ENCODE data around the gene UBE2J1. TPM values are rescaled to one million over a fixed set of nuclear protein-coding genes. Genes with fewer than 3 reads are reported as not detected.

Gene UBE2J1
- total RNA-seq, 6 donors from 2014 or later, result 16.5 to 55.5 (median 37.4) TPM

DNA sequence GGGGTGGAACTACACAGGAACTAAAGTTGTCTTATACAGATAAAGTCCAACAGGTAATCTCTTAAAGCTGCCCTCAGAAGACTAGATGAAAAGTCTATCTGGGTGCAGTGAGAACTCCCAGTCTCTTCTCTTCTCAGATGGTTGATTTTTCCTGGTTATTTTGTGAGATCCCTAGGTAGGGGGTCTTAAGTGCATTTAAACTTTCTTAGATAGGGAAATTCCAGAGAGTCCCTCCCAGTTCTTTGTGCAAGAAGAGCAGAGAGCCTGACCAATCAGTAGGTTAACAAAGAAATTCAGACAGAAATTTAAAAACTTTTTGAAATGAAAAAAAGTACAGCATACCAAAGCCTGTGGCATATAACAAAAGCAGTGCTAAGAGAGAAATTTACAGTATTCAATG is 35.5 kb downstream of the UBE2J1 start:
- ATAC-seq (ENCODE audit: low FRiP score in 2 of 2) (no peak), DNase-seq (no peak)
- H3K27me3 ChIP-seq, result no peaks in the 10 kb centered on the region
- no peaks in the 10 kb centered on the region for H3K9me3 ChIP-seq
- no peak for TF ChIP-seq POLR2AphosphoS5 (IDR thresholded peaks at IDR 0.05)
- no peak for TF ChIP-seq EP300 (IDR thresholded peaks at IDR 0.05)
- TF ChIP-seq, protein P1, sequence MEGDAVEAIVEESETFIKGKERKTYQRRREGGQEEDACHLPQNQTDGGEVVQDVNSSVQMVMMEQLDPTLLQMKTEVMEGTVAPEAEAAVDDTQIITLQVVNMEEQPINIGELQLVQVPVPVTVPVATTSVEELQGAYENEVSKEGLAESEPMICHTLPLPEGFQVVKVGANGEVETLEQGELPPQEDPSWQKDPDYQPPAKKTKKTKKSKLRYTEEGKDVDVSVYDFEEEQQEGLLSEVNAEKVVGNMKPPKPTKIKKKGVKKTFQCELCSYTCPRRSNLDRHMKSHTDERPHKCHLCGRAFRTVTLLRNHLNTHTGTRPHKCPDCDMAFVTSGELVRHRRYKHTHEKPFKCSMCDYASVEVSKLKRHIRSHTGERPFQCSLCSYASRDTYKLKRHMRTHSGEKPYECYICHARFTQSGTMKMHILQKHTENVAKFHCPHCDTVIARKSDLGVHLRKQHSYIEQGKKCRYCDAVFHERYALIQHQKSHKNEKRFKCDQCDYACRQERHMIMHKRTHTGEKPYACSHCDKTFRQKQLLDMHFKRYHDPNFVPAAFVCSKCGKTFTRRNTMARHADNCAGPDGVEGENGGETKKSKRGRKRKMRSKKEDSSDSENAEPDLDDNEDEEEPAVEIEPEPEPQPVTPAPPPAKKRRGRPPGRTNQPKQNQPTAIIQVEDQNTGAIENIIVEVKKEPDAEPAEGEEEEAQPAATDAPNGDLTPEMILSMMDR (IDR thresholded peaks at IDR 0.05), result no peak
- TF ChIP-seq POLR2A (IDR thresholded peaks at IDR 0.05), result no peak
- peaks cover 0 to 10% (median 4%) of the 10 kb centered on the region in 4 donors for H3K36me3 ChIP-seq
- H3K4me3 ChIP-seq, result no peak overlapping the region
- peaks cover 12 to 23% (median 14%) of the 10 kb centered on the region in 4 donors for H3K4me1 ChIP-seq
- no peak overlapping the region for H3K27ac ChIP-seq

DNA sequence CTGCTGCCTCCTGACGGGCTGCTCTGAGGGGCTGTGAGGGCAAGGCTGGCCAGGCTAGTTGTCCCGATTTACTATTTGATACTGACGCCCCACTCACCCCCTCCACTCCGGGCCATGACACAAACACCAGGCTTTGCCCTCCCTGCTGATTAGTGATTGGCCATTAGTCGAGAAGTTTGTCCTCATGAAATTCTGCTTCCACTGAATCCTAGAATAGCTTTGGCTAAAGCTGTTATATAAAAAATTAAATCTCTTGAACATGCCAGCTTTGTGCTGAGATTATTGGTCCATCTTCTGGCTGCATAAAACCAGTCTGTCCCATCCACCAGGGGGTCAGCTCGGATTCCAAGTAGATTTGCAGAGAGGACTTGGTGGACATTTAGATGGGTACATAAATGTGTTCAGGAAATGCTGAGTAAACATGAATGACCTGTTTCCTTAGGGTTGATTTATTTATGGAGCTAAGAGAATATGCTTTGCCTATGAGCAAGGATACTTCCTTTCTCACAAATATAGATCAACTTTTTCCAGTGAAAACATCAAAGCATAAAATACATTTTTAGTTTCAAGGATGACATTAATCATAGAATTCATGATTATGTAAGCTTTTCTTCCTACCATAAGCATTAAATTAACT is 37.2 kb downstream of the UBE2J1 start, which contains the start of gene GABRR2:
GABRR2 (minus strand) TSS at position 51 of the 637 bp plus-strand sequence. CDS start 134 bp downstream, outside the sequence.
- Histone ChIP-seq H3K36me3 (peaks cover 0 to 10% (median 4%) of the 10 kb centered on the region in 4 donors), H3K27me3 (no peaks in the 10 kb centered on the region), H3K27ac (no peak within 1 kb of the TSS), H3K9me3 (no peaks in the 10 kb centered on the region), H3K4me1 (peaks cover 18 to 23% (median 19%) of the 10 kb centered on the region in 4 donors), H3K4me3 (no peak within 1 kb of the TSS)
- DNase-seq (no peak), ATAC-seq (ENCODE audit: low FRiP score in 2 of 2) (no peak)
- TF ChIP-seq POLR2AphosphoS5 (IDR thresholded peaks at IDR 0.05), result no peak
- TF ChIP-seq, protein P1 (IDR thresholded peaks at IDR 0.05), result no peak
- TF ChIP-seq POLR2A (IDR thresholded peaks at IDR 0.05), result no peak
- TF ChIP-seq EP300 (IDR thresholded peaks at IDR 0.05), result no peak
- WGBS, 2 donors, result 90 to 92% methylated on average over 6 of the region's 6 CpGs

DNA sequence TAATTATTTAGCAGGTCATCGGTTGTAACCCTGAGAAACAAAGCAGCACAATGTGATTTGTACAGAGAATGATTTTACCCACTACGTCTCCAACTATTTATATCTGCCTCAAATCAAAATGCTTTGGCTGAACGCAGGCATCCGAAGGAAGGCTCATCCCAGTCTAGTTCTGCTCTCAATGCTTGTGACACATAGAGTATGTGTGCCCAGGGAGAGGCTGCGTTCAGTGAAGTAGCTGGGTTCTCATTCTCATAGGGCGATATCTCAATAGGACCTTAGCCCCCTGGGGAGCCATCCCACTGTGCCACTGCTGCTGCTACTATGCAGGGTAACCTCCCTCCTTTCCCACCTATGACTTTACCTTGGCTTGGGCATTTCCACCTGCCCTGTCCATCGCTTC is 37.8 kb downstream of the UBE2J1 start:
- H3K4me1 ChIP-seq, result peaks cover 18 to 23% (median 19%) of the 10 kb centered on the region in 4 donors
- no peaks in the 10 kb centered on the region for H3K9me3 ChIP-seq
- no peaks in the 10 kb centered on the region for H3K27me3 ChIP-seq
- no peak overlapping the region for H3K27ac ChIP-seq
- ATAC-seq (ENCODE audit: low FRiP score in 2 of 2), result no peak
- H3K36me3 ChIP-seq, result peaks cover 0 to 10% (median 4%) of the 10 kb centered on the region in 4 donors
- 95 to 98% methylated on average over 7 of the region's 7 CpGs for WGBS, 2 donors
- no peak overlapping the region for H3K4me3 ChIP-seq
- no peak for DNase-seq
- TF ChIP-seq POLR2A (IDR thresholded peaks at IDR 0.05) (no peak), POLR2AphosphoS5 (IDR thresholded peaks at IDR 0.05) (no peak), EP300 (IDR thresholded peaks at IDR 0.05) (no peak)
- TF ChIP-seq, protein P1 (IDR thresholded peaks at IDR 0.05), result no peak

DNA sequence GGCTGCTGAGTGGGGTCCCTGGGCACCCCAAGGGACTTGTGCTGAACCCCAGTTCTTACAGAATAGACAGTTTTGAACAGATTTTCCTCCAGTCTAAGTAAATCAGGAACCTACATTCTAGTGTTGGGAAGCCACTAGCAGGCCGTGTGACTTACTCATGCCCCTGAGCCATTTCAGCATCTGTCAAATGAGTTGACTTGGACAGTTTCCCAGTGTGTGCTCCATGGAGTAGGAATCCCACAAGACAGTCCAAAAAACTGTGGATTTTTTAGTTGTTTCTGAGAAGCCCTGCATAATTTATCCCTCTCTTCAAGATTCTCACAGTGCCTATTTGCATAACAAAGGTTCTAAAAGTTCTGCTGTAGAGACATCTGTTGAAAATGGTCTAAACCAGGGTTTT is 39.5 kb downstream of the UBE2J1 start:
- Histone ChIP-seq H3K4me1 (peaks cover 18 to 23% (median 19%) of the 10 kb centered on the region in 4 donors), H3K4me3 (no peak overlapping the region), H3K27ac (peak overlapping the region; percentile 4 to 58 (median 22)), H3K36me3 (peaks cover 0 to 10% (median 4%) of the 10 kb centered on the region in 4 donors), H3K27me3 (no peaks in the 10 kb centered on the region), H3K9me3 (no peaks in the 10 kb centered on the region)
- 53 to 71% methylated on average over 1 of the region's 1 CpG for WGBS, 2 donors
- TF ChIP-seq POLR2A (IDR thresholded peaks at IDR 0.05) (no peak), POLR2AphosphoS5 (IDR thresholded peaks at IDR 0.05) (no peak), EP300 (IDR thresholded peaks at IDR 0.05) (no peak)
- TF ChIP-seq, protein P1 (IDR thresholded peaks at IDR 0.05), result no peak
- DNase-seq (no peak), ATAC-seq (ENCODE audit: low FRiP score in 2 of 2) (peak in 1 of 2 donors; percentile 65)

Data from upper lobe of left lung (tissue), 6 donors.